Measurements from ENCODE around the gene WRAP73. TPM values are rescaled to one million over a fixed set of nuclear protein-coding genes. Genes with fewer than 3 reads are reported as not detected.

The WRAP73 gene
- total RNA-seq, 4 donors from 2014 or later: 19.7 to 30.4 (median 25.5) TPM

- no peak for DNase-seq
- Histone ChIP-seq H3K27ac (no peak overlapping the region), H3K4me1 (peaks cover 0 to 9% (median 2%) of the 10 kb centered on the region in 4 donors), H3K9me3 (no peaks in the 10 kb centered on the region), H3K36me3 (no peaks in the 10 kb centered on the region), H3K27me3 (peaks cover 17% of the 10 kb centered on the region), H3K4me3 (no peak overlapping the region)
- intact Hi-C loops (cut with DNase I; ENCODE audit: low total_unique reads) (loop anchor here (5.0 kb wide), 1 partner anchor 125 kb away; no protein-coding TSS in a partner anchor), in situ Hi-C loops (cut with MboI; ENCODE audit: low pct_ligation_motif_present in 1 of 4, low pct_unique_long_range_greater_than_20kb in 1 of 4, low sequenced_read_pairs in 3 of 4) (no loop called here)
- TF ChIP-seq EP300 (IDR thresholded peaks at IDR 0.05; ENCODE audit: low read depth): no peak
- TF ChIP-seq POLR2A (IDR thresholded peaks at IDR 0.05): no peak
- TF ChIP-seq CTCF (IDR thresholded peaks at IDR 0.05): no peak
- no peak for TF ChIP-seq POLR2AphosphoS5 (IDR thresholded peaks at IDR 0.05)
- WGBS, 2 donors (ENCODE audit: low coverage in 1 of 2): 75% methylated on average over 9 of the region's 9 CpGs; no CpG with 5 or more reads in 1 of the 2 donors
Measured at GRCh38 chr1:3616861-3617260, 33.0 kb downstream of the WRAP73 start.

GRCh38 chr1:3614755-3615742 is 34.9 kb downstream of the WRAP73 start:
- Histone ChIP-seq H3K36me3 (no peaks in the 10 kb centered on the region), H3K27me3 (peaks cover 35% of the 10 kb centered on the region), H3K4me3 (no peak overlapping the region), H3K9me3 (no peaks in the 10 kb centered on the region), H3K4me1 (peaks cover 11 to 23% (median 16%) of the 10 kb centered on the region in 4 donors), H3K27ac (no peak overlapping the region)
- intact Hi-C loops (cut with DNase I; ENCODE audit: low total_unique reads): loop anchor here (5.0 kb wide), 1 partner anchor 123 kb away; no protein-coding TSS in a partner anchor
- WGBS, 2 donors (ENCODE audit: low coverage in 1 of 2): 47 to 50% methylated on average over 7 to 20 of the region's 20 CpGs
- in situ Hi-C loops (cut with MboI; ENCODE audit: low pct_ligation_motif_present in 1 of 4, low pct_unique_long_range_greater_than_20kb in 1 of 4, low sequenced_read_pairs in 3 of 4): no loop called here
- DNase-seq: no peak
- TF ChIP-seq POLR2A (IDR thresholded peaks at IDR 0.05) (no peak), CTCF (IDR thresholded peaks at IDR 0.05) (peak; percentile 35 to 54 (median 44)), POLR2AphosphoS5 (IDR thresholded peaks at IDR 0.05) (no peak), EP300 (IDR thresholded peaks at IDR 0.05; ENCODE audit: low read depth) (no peak)

GRCh38 chr1:3612123-3612522 is 37.8 kb downstream of the WRAP73 start:
- H3K9me3 ChIP-seq: no peaks in the 10 kb centered on the region
- peaks cover 51% of the 10 kb centered on the region for H3K27me3 ChIP-seq
- in situ Hi-C loops (cut with MboI; ENCODE audit: low pct_ligation_motif_present in 1 of 4, low pct_unique_long_range_greater_than_20kb in 1 of 4, low sequenced_read_pairs in 3 of 4): no loop called here
- no peaks in the 10 kb centered on the region for H3K36me3 ChIP-seq
- no peak overlapping the region for H3K27ac ChIP-seq
- intact Hi-C loops (cut with DNase I; ENCODE audit: low total_unique reads): no loop called here
- H3K4me3 ChIP-seq: peak overlapping the region in 1 of 4 donors; percentile 40
- WGBS, 2 donors (ENCODE audit: low coverage in 1 of 2): 75% methylated on average over 6 of the region's 7 CpGs; no CpG with 5 or more reads in 1 of the 2 donors
- peaks cover 11 to 19% (median 15%) of the 10 kb centered on the region in 4 donors for H3K4me1 ChIP-seq
- no peak for TF ChIP-seq CTCF (IDR thresholded peaks at IDR 0.05)
- TF ChIP-seq POLR2A (IDR thresholded peaks at IDR 0.05): no peak
- no peak for TF ChIP-seq POLR2AphosphoS5 (IDR thresholded peaks at IDR 0.05)
- TF ChIP-seq EP300 (IDR thresholded peaks at IDR 0.05; ENCODE audit: low read depth): no peak
- DNase-seq: no peak

All from transverse colon (tissue), 4 donors.